Sigmoid colon (tissue), 4 donors: ENCODE measurements around the gene CD63.

Experiments
- POLR2AphosphoS5 ChIP-seq, 4 donors: sonication (generic); formaldehyde crosslinking; IDR thresholded peaks; one replicate each; pipeline ENCODE4 v1.6.1; 2017; ENCODE audit warnings: antibody characterized with exemption in 4 of 4
- TF ChIP-seq, protein P1 (sequence below), 4 experiments: fragments of 450-650 bp in 3 of 4; fragments of 200-600 bp in 1 of 4; IDR thresholded peaks; one replicate each; pipeline ENCODE4 v1.5.1; 2016 to 2019; ENCODE audit warnings: antibody characterized with exemption in 4 of 4, mild to moderate bottlenecking in 3 of 4, moderate library complexity in 2 of 4

DNA sequence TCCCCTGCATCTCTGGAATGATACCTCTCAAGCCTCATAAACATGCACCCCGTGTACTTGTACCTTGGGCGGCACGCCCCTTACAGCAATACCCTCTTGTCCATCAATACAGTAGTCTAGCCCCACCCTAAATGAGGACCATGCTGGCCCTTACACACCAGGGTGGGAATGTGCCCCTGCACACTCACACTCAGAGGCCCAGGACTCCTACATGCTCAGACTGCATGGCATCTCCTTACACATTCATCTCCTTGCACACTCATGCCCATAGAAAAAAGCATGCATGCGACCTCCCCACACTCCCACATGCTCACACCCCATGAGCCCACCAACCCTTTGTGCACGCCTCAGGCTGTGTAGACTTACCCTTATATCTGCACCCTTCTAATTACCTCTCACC lies 43.1 kb downstream of the CD63 start:
- TF ChIP-seq, protein P1, sequence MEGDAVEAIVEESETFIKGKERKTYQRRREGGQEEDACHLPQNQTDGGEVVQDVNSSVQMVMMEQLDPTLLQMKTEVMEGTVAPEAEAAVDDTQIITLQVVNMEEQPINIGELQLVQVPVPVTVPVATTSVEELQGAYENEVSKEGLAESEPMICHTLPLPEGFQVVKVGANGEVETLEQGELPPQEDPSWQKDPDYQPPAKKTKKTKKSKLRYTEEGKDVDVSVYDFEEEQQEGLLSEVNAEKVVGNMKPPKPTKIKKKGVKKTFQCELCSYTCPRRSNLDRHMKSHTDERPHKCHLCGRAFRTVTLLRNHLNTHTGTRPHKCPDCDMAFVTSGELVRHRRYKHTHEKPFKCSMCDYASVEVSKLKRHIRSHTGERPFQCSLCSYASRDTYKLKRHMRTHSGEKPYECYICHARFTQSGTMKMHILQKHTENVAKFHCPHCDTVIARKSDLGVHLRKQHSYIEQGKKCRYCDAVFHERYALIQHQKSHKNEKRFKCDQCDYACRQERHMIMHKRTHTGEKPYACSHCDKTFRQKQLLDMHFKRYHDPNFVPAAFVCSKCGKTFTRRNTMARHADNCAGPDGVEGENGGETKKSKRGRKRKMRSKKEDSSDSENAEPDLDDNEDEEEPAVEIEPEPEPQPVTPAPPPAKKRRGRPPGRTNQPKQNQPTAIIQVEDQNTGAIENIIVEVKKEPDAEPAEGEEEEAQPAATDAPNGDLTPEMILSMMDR (IDR thresholded peaks at IDR 0.05) = no peak
- TF ChIP-seq POLR2AphosphoS5 (IDR thresholded peaks at IDR 0.05) = peak in 1 of 4 donors; percentile 6
